ENCODE measurements around the gene TP73. TPM values are rescaled to one million over a fixed set of nuclear protein-coding genes. Genes with fewer than 3 reads are reported as not detected.

TP73 gene
- polyA plus RNA-seq, 1 experiment = not detected

- DNase-seq (ENCODE audit: low read depth, low spot score) = no peak
- Histone ChIP-seq H3K4me3 (ENCODE audit: low read depth, low read length) (no peak overlapping the region), H3K27ac (ENCODE audit: low read depth, low read length) (no peak overlapping the region), H3K9me3 (ENCODE audit: control insufficient read depth, insufficient read depth, low read length) (no peaks in the 10 kb centered on the region; the same call in 1 of the 2 replicates), H3K27me3 (ENCODE audit: control insufficient read depth, insufficient read depth, low read length) (peaks cover 3% of the 10 kb centered on the region)
- TF ChIP-seq, protein P1, sequence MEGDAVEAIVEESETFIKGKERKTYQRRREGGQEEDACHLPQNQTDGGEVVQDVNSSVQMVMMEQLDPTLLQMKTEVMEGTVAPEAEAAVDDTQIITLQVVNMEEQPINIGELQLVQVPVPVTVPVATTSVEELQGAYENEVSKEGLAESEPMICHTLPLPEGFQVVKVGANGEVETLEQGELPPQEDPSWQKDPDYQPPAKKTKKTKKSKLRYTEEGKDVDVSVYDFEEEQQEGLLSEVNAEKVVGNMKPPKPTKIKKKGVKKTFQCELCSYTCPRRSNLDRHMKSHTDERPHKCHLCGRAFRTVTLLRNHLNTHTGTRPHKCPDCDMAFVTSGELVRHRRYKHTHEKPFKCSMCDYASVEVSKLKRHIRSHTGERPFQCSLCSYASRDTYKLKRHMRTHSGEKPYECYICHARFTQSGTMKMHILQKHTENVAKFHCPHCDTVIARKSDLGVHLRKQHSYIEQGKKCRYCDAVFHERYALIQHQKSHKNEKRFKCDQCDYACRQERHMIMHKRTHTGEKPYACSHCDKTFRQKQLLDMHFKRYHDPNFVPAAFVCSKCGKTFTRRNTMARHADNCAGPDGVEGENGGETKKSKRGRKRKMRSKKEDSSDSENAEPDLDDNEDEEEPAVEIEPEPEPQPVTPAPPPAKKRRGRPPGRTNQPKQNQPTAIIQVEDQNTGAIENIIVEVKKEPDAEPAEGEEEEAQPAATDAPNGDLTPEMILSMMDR (IDR thresholded peaks at IDR 0.05; ENCODE audit: low read depth, low read length) = no peak
- ChIA-PET POLR2A (no interaction called here), CTCF (no interaction called here)
These were observed 122.1 kb downstream of the TP73 start for GRCh38 chr1:3774276-3774945.

DNA sequence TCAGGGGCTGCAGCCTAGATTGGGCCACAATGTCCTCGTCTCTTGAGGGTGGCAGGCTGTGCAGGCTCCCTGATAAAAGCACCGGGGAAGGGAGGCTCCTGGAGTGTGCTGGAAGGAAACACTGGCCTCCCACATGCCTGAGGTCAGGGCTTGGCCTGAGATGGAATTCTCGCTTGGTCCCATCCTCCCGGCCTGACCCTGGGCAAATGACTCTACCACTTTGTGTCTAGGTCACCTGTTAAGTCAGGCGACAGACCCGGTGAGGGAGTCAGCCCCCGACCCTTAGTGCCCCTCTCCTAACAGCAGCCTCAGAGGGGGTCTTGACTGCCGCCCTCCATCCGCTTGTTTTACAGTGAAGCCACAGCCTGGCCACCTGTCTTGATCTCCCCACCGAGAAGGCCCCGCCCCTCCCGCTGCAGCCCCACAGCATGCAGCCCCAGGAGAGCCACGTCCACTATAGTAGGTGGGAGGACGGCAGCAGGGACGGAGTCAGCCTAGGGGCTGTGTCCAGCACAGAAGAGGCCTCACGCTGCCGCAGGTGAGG is 122.7 kb downstream of the TP73 start:
- ChIA-PET POLR2A (interaction anchor here (1.2 kb wide), 1 partner anchor 21 kb away, joined by 3 read pairs; the partner anchor contains the start of gene LRRC47), CTCF (no interaction called here)
- Histone ChIP-seq H3K27me3 (ENCODE audit: control insufficient read depth, insufficient read depth, low read length) (peaks cover 3% of the 10 kb centered on the region), H3K27ac (ENCODE audit: low read depth, low read length) (no peak overlapping the region), H3K4me3 (ENCODE audit: low read depth, low read length) (no peak overlapping the region), H3K9me3 (ENCODE audit: control insufficient read depth, insufficient read depth, low read length) (no peaks in the 10 kb centered on the region; the same call in 1 of the 2 replicates)
- no peak for DNase-seq (ENCODE audit: low read depth, low spot score)
- TF ChIP-seq, protein P1 (IDR thresholded peaks at IDR 0.05; ENCODE audit: low read depth, low read length) = no peak

DNA sequence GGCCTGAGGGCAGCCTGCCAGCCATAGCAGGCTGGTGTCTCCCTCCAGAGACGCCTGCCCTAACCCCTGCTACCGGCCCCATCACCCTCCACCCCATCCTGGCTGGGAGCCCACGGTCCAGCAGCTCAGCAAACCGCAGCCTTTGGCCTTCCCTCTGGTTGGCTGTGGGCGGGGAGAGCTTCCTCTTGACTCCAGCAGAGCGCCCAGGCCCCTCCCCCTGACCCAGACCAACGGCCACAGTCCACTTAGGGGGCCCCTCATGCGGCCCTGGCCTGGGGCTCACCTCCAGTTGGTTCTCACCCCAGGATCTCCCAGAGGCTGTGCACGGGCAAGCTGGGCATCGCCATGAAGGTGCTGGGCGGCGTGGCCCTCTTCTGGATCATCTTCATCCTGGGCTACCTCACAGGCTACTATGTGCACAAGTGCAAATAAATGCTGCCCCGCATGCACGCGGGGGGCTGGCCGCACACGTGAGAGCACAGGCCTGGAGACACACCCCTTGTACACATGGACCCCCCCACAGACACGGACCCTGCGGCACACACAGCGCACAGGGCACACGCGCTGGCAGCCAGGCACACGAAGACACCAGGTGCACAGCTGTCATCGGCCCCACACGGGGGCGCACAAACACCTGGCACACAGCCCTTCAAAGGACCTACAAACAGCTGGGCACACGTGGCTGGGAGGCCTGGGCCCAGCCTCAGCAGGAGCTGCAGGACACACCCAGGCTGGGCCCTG is 123.3 kb downstream of the TP73 start:
- no peak overlapping the region for H3K4me3 ChIP-seq (ENCODE audit: low read depth, low read length)
- TF ChIP-seq, protein P1 (IDR thresholded peaks at IDR 0.05; ENCODE audit: low read depth, low read length) = no peak
- POLR2A ChIA-PET = interaction anchor here (1.2 kb wide), 1 partner anchor 21 kb away, joined by 3 read pairs; the partner anchor contains the start of gene LRRC47
- peaks cover 2% of the 10 kb centered on the region for H3K27me3 ChIP-seq (ENCODE audit: control insufficient read depth, insufficient read depth, low read length)
- H3K9me3 ChIP-seq (ENCODE audit: control insufficient read depth, insufficient read depth, low read length) = no peaks in the 10 kb centered on the region; the same call in 1 of the 2 replicates
- CTCF ChIA-PET = interaction anchor here (0.7 to 0.8 kb wide), 2 partner anchors 15 to 18 kb away, joined by 3 read pairs; no protein-coding TSS in a partner anchor
- DNase-seq (ENCODE audit: low read depth, low spot score) = peak; percentile 20
- no peak overlapping the region for H3K27ac ChIP-seq (ENCODE audit: low read depth, low read length)

DNA sequence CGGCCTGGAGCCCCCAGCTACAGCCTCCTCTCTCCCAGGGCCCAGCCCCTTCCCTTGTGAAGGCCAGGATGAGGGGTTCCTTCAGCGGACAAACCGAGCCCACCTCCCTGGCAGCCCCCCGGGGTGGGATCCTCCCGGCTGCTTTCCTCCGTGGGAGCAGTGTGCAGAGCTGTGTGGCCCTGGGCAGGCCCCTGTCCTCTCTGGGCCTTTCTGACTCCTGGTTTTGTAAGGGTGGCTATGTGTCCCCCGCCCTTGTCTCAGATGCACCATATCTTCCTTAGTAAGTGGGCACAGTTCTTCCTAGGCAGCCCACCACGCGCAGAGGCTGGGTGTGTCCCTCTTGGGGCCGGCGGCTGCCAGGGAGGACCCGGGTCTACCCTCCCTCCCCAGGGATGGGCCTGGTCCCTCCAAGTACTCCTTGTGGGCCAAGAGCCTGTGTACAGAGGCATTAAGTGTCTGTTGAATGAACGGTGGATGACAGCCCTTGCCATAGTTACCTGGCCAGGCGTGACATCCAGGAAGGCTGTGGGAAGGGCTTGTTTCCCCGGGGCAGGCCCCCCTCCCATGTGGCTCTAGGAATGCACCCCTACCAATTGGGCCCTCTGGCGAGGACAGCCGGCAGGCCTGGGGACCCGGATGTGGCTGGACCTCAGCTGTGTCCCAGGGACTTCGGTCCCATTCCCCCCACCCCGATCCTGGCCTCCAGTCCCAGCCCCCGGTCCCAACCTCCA is 124.1 kb downstream of the TP73 start:
- Histone ChIP-seq H3K27ac (ENCODE audit: low read depth, low read length) (no peak overlapping the region), H3K4me3 (ENCODE audit: low read depth, low read length) (no peak overlapping the region), H3K9me3 (ENCODE audit: control insufficient read depth, insufficient read depth, low read length) (no peaks in the 10 kb centered on the region; the same call in 1 of the 2 replicates), H3K27me3 (ENCODE audit: control insufficient read depth, insufficient read depth, low read length) (no peaks in the 10 kb centered on the region)
- CTCF ChIA-PET = interaction anchor here (0.7 to 0.8 kb wide), 2 partner anchors 15 to 17 kb away, joined by 3 read pairs; no protein-coding TSS in a partner anchor
- POLR2A ChIA-PET = interaction anchor here (1.2 kb wide), 1 partner anchor 20 kb away, joined by 3 read pairs; the partner anchor contains the start of gene LRRC47
- no peak for DNase-seq (ENCODE audit: low read depth, low spot score)
- TF ChIP-seq, protein P1 (IDR thresholded peaks at IDR 0.05; ENCODE audit: low read depth, low read length) = no peak
